ELR (cell line): ENCODE results near the gene PANK4.
A peak's percentile ranks its signal among the peaks of the same experiment; 100 is the strongest.

Experiments used
- DNase-seq: peaks from one replicate; pipeline ENCODE4 v3.0.0-alpha.2; 2015; ENCODE audit warnings: low read depth

PANK4 gene

DNA sequence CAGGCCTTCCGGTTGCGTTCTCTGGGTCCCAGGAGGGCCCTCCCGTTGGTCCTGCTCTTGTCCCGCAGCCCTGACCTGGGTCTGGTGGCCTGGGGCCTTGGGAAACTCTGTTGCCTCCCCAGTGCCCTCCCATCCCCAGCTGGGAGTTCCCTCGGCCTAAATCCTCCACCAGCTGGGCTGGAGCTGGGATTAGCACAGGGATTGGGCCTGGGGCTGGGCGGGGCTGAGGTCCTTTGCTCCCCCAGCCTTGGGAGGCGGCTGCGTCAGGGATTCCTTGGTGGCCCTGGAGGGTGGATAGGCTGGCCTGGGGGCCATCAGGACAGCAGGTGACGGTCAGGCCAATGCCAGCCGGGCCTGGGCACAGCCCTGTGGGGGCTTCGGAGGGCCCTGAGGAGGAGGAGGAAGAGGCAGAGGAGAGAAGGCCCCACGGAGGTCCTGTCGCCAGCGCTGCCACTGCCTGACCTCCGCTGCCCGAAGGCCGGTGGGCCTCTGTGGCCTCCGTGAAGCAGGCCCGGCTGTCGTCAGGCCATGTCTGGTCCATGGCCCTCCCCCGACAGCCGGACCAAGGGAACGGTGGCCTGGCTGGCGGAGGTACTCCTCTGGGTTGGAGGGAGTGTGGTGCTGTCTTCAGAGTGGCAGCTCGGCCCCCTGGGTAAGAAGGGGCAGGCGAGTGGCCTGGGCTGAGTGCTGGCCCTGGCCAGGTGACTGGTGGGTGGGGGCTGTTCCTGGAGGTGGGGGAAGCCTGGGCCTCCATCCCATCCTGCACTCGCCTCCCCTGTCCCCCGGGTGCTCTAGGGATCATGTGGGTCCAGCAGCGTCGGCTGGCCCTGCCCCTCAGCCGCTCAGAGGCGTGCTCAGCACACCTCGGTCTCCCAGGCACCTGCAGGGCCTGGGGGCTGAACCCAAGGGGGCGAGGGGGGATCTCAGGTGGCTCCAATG is 50.1 kb downstream of the PANK4 start, which contains the start of gene PLCH2:
Gene PLCH2 (plus strand): TSS at position 229 of the 939 bp plus-strand sequence. CDS start 300 bp downstream, at position 529.
- DNase-seq = no peak

DNA sequence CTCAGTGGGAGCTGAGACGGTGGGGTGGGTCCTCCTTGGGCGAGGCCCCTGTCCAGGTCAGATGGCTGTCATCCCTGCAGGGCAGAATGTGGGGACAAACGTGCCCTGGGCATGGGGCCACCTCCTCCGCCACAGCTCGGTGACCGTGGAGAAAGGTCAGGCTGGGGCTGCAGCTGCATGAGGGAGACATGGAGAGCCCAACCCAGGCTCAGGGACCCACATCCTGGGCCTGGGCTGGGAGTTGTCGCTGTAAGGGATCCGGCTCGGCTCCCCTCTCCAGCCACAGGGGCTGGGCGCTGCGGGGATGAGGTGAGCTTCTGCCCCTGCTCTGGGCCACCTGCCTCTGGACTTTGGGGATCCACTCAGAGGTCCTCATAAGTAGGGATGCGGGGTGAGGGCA is 50.8 kb downstream of the PANK4 start:
- DNase-seq = no peak

DNA sequence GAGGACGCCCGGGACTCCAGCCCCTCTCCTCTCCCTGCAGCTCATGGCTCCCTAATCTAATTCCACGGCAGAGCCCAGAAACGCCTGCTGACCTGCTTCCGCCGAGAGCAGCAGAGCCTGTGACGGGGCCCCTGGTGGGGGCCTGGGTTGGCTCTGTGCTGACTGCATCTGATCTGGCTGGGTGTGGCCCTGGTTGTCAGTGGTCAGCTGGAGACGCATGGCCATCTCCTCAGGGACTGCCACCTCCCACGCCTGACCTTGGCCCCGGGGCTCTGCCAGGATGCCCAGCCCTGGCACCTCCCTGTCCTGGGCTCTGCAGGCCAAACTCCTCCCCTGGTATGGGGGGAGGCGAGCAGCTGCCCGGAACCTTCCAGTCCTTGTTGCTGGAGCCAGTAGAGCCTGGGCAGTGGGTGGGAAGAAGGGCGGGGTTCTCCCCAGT is 51.4 kb downstream of the PANK4 start:
- no peak for DNase-seq

DNA sequence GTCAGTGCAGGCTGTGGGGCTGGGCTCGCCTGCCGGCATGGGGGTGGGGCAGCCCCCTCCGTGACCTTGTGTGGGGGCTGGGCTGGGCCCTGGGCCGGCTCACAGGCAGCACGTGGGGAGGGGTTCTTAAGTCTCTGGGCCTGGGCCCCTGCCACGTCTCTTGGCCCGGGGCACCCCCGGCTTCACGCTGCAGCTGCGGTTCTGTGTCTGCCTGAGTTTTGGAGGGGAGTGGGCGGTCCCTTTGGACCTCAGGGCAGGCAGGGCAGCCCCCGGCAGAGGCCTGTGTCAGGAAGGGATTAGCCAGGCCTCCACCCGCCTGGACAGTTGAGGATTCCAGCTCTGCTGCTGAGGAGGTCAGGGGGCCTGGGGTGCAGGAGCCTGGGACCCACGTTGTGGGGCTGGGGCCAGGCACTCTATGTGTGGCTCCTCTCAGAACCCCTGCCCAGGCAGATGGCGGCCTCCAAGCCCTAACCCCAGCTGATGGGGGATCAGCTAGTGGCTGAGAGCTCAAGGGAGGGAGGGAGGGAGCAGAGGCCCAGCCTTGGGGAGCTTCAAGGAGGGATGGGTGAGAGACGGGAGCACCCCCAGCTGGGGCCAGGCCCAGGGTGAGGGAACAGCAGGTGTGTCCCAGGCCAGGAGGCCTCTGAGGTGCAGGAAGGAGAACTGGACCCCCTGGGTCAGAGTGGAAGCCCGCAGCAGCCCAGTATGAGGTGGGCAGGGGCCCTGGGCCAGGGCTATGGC is 52.1 kb downstream of the PANK4 start:
- DNase-seq = no peak

DNA sequence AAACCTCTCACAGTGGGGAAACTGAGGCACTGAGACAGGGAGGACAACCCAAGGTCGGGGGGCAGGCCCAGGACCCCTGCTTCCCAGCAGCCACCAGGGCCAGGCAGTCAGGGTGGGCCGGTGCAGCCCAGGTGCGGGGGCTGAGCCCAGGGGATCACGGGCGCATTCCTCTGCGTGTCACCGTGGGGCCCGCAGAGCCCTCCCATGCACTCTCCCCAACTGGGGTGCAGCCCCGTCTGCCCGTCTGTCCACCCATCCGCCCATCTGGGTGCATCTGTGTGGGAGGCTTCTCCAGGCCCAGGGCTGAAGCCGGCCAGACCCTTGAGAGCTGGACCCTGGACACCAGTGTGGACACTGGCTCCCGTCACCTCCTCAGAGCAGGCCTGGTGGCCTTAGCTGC is 53.2 kb downstream of the PANK4 start:
- DNase-seq = no peak

DNA sequence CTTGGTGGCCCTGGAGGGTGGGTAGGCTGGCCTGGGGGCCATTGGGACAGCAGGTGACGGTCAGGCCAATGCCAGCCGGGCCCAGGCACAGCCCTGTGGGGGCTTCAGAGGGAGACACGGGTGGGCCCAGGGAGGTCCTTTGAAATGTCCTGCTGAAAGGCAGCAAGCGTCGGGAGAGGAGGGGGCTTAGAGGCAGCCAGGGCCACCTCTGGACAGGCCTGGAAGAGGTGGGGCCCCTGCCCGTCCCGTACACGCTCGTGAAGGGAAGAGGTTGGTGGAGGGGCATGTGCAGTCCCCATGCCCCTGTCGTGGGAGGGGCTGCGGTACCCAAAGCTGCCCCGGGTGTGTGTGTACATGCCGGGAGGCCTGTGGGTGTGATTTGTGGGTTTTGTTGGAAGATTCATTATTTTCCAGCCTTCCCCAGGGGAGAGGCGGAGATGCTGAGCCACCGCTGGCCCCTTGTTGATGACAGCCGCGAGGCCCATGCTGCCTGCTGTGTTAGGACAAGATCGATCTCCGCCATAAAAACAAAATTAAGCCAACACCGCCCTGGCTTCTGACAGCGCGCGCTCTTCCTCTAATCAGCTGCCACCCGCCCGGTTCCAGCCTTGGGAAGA is 53.7 kb downstream of the PANK4 start:
- no peak for DNase-seq

DNA sequence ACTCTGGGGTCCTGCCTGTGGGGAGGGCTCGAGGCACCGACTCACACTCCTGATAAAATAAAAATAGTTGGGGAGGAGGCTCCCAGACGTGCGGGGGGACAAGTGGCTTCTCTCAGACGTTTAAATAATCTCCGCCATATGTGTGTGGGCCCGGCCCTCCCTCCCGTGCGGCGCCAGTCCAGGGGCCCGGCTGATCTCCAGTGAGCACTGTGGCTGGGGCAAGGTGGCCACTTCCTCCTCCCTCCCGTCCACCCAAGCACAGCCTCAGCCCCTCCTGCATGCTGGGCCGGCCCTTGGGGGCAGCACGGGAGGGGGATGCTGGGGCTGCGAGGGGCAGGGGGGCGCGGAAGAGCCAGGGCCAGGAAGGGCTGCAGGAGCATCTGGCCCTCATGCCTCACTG is 54.3 kb downstream of the PANK4 start:
- DNase-seq = no peak

DNA sequence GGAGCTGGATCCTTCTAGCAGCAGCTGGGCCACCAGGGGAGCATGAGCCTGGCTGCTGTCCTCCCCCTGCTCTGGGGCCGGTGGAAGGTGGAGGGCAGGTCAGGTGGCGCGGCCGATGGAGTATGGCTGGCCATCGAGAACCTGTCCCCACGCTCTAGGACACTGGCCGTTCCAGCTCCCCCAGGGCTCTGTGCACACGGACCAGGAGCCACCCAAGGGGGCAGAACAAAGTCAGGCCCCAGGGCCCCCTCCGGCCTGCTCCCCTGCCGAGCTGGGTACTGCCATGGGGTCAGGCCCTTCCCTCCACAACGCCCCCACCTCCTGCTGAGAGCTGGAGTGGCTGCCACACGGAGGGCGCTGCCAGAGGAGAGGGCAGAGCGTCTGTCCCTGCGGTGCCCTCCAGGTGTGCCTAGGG is 54.8 kb downstream of the PANK4 start:
- DNase-seq = no peak

DNA sequence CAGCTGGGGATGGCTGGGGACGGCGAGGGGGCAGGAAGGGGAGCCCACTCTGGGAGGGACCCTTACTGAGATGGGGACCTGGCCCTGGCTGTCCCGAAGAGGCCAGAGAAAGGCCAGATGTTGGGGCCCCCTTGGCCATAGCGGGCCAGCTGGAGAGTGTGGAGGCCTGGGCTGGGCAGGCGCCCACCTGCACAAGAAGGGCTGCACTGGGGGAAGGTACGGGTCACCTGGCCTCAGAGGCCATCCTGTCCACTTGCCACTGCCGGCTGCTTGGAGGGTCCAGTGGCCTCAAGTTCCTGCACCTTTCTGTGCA is 55.3 kb downstream of the PANK4 start:
- no peak for DNase-seq

DNA sequence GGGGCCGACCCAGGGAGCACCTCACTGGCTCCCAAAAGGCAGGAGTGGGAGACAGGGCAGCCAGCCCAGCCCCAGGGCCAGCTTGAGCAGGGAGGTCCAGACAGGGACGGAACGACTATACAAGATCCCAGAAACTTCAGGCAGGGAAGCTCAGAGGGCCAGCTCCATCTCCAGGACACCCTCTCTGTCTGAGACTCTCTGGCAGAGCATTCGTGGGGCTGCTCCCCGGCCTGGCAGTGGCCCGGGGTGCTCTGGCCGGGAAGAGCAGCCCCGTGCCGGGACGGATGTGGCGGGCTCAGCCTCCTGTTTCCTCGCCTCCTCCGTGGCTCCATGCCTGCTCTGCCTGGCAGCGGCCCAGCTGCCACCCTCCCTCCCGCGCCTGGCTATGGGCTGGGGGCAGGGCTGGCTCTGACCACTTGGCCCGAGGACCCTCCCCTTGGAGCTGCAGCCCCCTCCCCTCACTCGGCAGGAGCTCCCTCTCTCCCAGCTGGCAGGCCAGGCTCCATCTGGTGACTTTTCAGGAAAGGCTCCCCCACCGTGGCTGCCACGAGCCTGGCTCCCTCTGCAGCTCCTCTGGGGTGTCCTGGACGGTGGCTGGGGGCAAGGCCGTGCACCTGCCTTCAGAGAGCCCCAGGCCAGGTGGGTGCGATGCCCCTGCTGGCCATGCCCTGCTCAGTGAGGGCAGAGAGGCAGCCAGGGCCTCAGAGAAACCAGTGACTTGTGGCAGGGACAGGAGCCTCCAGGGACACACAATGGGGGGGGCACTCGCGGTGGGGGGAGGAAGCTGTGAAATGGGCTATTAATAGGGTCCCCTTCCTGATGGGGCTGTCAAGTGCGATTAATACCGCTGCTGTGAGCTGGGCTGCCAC is 55.9 kb downstream of the PANK4 start:
- DNase-seq = no peak

DNA sequence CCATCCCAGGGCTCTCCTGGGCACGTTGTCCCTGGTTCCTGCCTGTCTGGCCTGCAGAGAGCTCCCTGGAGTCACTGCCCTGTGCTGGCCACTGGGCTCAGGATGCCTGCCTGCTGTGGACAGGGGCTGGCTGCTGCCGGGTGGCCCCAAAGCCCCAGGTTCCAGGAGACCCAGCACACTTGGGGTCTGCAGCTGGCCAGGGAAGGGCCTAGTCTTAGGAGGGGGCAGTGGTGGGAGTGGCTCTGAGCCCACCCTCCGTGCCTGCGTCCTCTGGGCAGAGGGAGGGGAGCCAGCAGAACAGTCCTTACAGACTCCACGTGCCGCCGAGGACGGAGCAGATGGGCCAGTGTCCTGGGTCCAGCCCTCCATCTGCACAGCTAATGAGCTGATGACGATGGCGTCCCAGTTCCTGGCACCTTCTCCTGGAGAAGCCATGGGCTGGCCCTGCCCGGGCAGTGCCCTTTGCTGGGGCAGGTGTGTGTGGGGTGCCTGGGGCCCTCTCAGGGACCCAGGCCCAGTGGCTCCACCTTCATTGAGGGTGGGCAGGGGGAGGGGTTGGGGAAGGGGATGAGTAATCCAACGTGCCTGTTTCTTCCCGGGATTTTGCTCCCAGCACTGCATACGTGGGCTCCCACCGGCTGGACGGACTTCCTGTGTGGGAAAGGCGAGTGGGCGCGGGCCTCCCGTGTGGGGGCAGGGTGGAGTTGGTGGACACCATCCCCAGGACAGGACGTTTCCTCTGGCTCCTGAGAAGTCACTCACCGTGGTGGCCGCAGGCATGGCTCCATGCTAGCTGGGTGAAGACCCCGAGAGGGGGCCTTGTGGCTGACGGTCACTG is 57.1 kb downstream of the PANK4 start:
- DNase-seq = no peak

DNA sequence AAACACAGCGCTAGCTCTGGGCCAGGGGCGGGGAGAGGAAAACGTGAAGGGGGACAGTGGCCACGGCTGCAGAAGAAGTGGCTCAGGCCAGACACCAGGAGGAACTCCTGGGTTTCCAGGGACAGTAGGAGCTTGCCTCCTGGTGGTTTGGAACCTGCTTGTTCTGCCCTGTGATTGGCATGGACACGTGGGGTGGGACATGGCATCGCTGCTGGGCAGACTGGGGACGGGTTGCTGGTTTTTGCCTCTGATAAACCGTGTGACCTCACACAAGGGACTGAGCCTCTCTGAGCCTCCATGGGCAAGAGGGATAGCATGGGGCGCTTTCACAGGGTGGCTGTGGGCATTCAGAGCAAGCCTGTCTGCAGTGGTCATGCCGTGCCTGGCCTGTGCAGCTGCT is 57.9 kb downstream of the PANK4 start:
- no peak for DNase-seq

DNA sequence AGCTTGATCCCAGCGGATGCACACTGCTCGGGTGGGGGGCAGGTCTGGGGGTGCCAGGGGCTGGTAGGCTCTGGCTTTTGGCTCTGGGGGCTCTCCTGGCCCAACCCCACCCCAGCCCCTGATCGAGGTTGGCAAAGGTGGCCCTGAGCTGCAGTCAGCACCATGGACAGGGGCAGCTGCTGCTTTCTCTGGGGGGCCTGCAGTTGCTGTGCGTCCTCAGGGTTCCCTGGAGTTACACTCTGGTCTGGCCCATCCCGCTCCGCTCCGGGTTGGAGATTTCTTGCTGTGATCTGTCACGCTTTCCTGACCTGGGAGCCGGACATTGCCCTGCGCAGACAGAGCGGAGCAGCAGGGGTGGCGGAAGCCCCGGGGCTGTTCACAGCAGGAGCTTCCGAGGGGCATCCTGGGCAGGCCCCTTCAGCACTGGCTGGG is 58.3 kb downstream of the PANK4 start:
- peak; percentile 37 for DNase-seq

DNA sequence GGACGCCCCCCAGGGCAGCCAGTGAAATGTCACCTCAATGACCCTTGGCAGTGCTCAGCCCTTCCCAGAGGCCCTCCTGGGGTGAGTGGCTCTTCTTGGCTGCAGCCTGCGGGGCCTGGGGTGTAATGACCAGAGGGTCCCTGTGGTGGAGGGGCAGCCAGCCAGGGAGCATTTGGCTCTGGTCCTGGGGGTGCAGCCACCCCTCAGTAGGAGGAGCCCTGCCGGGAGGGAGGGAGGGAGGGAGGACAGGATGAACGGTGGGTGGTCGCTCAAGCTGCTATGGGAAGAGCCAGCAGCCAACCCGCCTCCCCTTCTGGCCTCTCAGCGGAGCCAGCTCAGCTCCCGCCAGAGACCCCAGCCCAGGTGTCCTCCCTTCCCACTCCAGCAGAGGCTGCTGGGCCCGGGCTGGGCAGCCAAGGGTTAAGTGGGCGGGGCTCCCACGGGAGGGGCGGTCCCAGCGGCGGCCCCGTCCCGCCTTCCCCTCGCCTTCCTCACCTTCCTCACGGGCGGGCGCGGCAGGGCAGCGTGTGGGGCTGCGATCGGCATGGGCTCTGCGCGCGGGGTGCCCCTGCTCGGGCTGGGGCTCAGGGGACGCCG is 59.3 kb downstream of the PANK4 start:
- DNase-seq = no peak

DNA sequence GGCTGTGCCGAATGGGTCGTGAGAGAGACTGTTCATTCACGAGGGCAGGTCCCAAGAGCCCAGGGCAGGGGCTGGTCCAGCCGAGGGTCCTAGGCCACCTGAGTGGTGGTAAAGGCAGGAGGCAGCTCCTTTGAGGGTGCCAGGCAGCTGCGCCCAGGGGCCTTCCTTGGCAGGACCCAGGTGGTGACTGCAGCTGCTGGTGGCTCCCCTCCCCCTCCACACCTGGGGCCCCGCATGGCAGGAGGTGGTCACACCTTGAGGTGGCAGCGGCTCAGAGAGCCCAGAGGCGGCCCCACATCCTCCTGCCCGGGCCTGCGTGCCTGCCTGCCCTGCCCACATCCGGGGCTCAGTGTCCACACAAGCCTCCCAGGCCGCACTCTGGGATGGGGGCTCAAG is 60.1 kb downstream of the PANK4 start:
- DNase-seq = no peak

DNA sequence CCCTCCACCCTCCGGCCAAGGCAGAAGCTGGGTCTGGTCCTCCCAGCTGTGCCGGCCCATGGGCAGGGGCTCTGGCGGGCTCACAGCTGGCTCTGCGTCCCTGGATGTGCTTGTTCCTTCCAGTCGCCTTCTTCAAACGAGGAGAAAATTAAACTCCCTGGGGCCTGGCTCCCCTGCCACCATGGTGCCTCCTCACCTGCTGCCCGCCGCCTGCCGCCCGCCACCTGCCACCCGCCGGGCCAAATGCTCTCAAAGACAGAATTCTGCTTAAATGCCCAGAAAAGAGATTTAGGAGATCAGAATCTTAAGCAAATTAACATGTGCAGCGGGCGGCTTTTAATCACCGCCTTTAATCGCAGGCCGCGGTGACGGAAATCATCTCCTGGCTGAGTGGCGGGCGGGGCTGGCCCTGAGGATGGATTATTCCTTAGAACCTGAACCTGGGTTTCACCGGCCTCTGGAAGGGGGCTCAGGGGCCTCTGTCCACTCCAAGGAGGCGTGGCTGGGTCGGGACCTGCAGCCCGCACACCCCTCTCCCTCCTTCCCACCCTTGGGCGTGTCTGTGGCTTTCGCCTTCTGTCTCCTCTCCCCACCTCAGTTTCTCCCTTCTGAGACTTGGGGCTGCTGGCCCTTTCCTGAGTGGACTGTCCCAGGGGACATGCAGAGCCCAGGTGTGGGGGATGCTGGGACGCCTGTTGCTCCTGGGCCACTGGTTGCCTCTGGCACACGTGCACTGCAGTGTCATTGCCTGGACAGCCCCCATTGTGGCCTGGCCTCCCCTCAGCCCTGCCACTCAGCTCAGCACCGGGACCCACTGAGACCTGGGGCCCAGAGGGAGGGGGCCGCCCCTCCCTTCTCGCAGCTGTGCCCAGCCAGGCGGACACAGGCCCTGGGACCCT is 60.8 kb downstream of the PANK4 start:
- no peak for DNase-seq

DNA sequence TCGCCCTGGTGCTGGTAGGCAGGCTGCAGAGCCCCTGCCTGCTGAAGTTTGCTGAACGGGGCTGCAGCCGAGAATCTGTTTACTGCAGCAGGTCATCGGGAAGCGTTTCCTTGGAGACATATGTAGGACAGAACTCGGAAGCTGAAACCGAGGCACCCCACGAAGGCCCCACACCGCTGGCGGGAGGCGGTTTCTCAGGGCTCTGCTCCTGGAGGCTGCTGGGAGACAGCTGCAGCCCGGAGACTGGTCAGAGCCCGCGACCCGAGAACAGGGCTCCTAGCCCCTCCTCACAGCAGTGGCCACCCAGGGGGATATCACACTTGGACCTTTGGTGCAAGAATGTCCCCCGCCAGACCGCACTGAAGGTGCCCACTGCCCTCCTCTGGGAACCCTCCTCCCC is 63.0 kb downstream of the PANK4 start:
- no peak for DNase-seq

DNA sequence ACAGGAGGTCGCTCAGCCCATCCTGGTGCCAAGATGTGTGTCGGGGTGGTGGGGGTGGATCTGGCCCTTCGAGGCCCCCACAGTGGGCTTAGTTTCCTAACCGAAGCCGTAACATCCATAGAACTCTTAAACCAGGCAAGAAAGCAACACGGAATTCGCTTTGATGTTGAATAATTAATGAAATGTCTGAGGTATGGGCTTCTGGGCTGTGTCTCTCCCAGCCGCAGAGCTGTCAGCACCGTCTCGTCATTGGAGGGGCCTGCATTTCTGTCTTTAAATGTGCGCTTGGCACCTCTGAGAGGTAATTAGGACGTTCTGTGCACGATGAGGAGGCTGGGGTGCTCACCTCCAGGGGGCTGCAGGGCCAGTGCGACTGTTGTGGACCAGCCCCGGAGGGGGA is 63.6 kb downstream of the PANK4 start:
- DNase-seq = no peak

DNA sequence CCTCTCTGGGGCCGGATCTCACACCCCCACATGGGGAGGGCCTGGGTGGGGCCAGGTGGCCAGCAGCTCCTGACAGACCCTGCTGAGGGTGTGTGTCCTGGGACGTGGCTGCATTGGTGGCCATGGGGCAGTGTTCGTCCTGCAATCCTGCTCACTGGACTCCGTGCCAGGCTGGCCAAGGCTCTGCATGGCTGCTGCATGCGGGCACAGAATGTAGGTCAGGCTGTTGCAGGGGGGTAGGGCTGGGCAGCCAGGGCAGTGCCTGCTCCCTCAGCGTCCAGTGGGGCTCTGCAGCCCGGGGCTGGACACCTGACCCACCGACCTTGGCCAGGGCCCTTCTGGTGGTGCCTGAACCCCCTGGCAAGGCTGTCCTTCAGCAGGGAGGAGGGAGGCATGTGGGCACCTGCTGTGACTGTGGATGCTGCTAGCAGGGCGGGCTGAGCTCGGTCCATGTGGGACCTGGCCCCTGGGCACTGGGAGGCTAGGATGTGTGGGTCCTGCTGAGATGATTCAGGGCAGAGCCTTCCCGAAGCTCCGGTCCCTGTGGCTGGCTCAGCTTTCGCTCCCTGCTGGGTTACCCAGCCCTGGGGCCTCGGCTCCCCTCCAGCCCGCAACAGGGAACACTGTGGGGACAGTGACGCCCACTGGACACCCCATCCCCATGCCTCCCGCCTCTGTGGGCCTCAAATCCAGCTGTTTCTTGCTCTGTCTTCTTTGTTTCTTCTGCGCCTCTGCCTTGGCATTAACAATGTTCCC is 65.2 kb downstream of the PANK4 start:
- DNase-seq = no peak
